IMR-90 (cell line): Measurements from ENCODE around the gene GALNT5. TPM values are rescaled to one million over a fixed set of nuclear protein-coding genes. Genes with fewer than 3 reads are reported as not detected.

Experiments used
- ATAC-seq: fragments of 200-7000 bp; cut with Tn5 transposase; 2 replicates; pipeline ENCODE4 v1.9.1; 2020; ENCODE audit warnings: low read depth, mild to moderate bottlenecking, moderate library complexity
- BruUV-seq: library from RNA; stranded (reverse); fragments of 400-500 nt; replicated peaks from 2 replicates; lab custom pipeline; 2021; lab: Mats Ljungman, UMichigan
- CTCF ChIA-PET: fragments of 300-600 bp; formaldehyde crosslinking; extraction: SDS; loops from one replicate; lab custom pipeline; 2021; ENCODE audit warnings: antibody characterized with exemption; lab: Yijun Ruan, JAX
- POLR2A ChIA-PET: fragments of 300-600 bp; sonication (Branson Sonifier 250); formaldehyde crosslinking; loops from one replicate; lab custom pipeline; 2022; ENCODE audit warnings: antibody characterized with exemption; ENCODE audit not compliant: unreplicated experiment; lab: Charles Lee
- DNase-seq: peaks from one replicate; pipeline ENCODE4 v3.0.0; 2013
- H2AFZ ChIP-seq: replicated peaks from 2 replicates; pipeline ENCODE3; 2013; ENCODE audit warnings: low read length, mild to moderate bottlenecking; ENCODE audit not compliant: poor library complexity
- H2AK5ac ChIP-seq: 2 replicates; pipeline ENCODE4 v1.6.1; 2013; ENCODE audit warnings: low read depth, low read length, inconsistent platforms
- H2AK9ac ChIP-seq: replicated peaks from 2 replicates; pipeline ENCODE3; 2013; ENCODE audit warnings: mild to moderate bottlenecking, low read depth, low read length, moderate library complexity; ENCODE audit not compliant: poor library complexity
- H2BK120ac ChIP-seq: 2 replicates; pipeline ENCODE4 v1.6.1; 2013; ENCODE audit warnings: low read depth, low read length, inconsistent platforms
- H2BK15ac ChIP-seq: 3 replicates; pipeline ENCODE4 v1.6.1; 2013; ENCODE audit warnings: low read depth, low read length, inconsistent platforms
- H2BK20ac ChIP-seq: 2 replicates; pipeline ENCODE4 v1.6.1; 2013; ENCODE audit warnings: low read depth, mild to moderate bottlenecking, inconsistent platforms, low read length, moderate library complexity
- H2BK5ac ChIP-seq: 2 replicates; pipeline ENCODE4 v1.6.1; 2013; ENCODE audit warnings: mild to moderate bottlenecking, low read depth, low read length, inconsistent platforms; ENCODE audit not compliant: poor library complexity, severe bottlenecking
- H3K14ac ChIP-seq: replicated peaks from 2 replicates; pipeline ENCODE4 v1.6.1; 2013; ENCODE audit warnings: low read depth, low read length, inconsistent platforms
- H3K18ac ChIP-seq: 2 replicates; pipeline ENCODE4 v1.6.1; 2013; ENCODE audit warnings: low read depth, low read length, control low read depth
- H3K23ac ChIP-seq: 2 replicates; pipeline ENCODE4 v1.6.1; 2013; ENCODE audit warnings: low read depth, low read length, inconsistent platforms
- H3K27ac ChIP-seq: 2 replicates; pipeline ENCODE4 v1.5.1; 2013; ENCODE audit warnings: mild to moderate bottlenecking, control low read depth, low read length; ENCODE audit not compliant: insufficient read depth
- H3K27me3 ChIP-seq: 2 replicates; pipeline ENCODE4 v1.6.1; 2013; ENCODE audit warnings: low read length; ENCODE audit not compliant: control insufficient read depth, insufficient read depth
- H3K36me3 ChIP-seq: 2 replicates; pipeline ENCODE4 v1.6.1; 2013; ENCODE audit warnings: low read length, mixed read lengths; ENCODE audit not compliant: control insufficient read depth, insufficient read depth
- H3K4ac ChIP-seq: 2 replicates; pipeline ENCODE4 v1.6.1; 2013; ENCODE audit warnings: low read depth, low read length, inconsistent platforms
- H3K4me1 ChIP-seq: 2 replicates; pipeline ENCODE4 v1.6.1; 2013; ENCODE audit warnings: low read length, mixed read lengths; ENCODE audit not compliant: control insufficient read depth, insufficient read depth
- H3K4me2 ChIP-seq: 2 replicates; pipeline ENCODE4 v1.6.1; 2013; ENCODE audit warnings: low read depth, mild to moderate bottlenecking, control low read depth, low read length, moderate library complexity
- H3K4me3 ChIP-seq: 2 replicates; pipeline ENCODE4 v1.5.1; 2013; ENCODE audit warnings: low read depth, mild to moderate bottlenecking, control low read depth, low read length, moderate library complexity; ENCODE audit not compliant: insufficient read depth
- H3K56ac ChIP-seq: 2 replicates; pipeline ENCODE4 v1.6.1; 2013; ENCODE audit warnings: low read length, inconsistent platforms; ENCODE audit not compliant: insufficient read depth; ENCODE audit errors: extremely low read depth
- H3K79me1 ChIP-seq, 2 experiments: 2 replicates each; pipeline ENCODE4 v1.6.1; 2013; ENCODE audit warnings: low read length in 2 of 2, inconsistent platforms in 1 of 2, low read depth in 1 of 2
- H3K9ac ChIP-seq: 2 replicates; pipeline ENCODE4 v1.6.1; 2013; ENCODE audit warnings: low read depth, low read length, control low read depth
- H3K9me1 ChIP-seq: 2 replicates; pipeline ENCODE4 v1.6.1; 2013; ENCODE audit warnings: low read length, inconsistent platforms; ENCODE audit not compliant: insufficient read depth
- H3K9me3 ChIP-seq: 2 replicates; pipeline ENCODE4 v1.6.1; 2013; ENCODE audit warnings: low read length; ENCODE audit not compliant: control insufficient read depth, insufficient read depth
- H4K20me1 ChIP-seq: 2 replicates; pipeline ENCODE4 v1.6.1; 2013; ENCODE audit warnings: low read length, inconsistent platforms; ENCODE audit not compliant: insufficient read depth
- H4K5ac ChIP-seq: 2 replicates; pipeline ENCODE4 v1.6.1; 2013; ENCODE audit warnings: mild to moderate bottlenecking, low read depth, low read length, control low read depth
- H4K8ac ChIP-seq, 2 experiments: 2 replicates each; pipeline ENCODE4 v1.6.1; 2013; ENCODE audit warnings: low read depth in 2 of 2, low read length in 2 of 2, control low read depth in 1 of 2, inconsistent platforms in 1 of 2
- H4K91ac ChIP-seq: 2 replicates; pipeline ENCODE4 v1.6.1; 2013; ENCODE audit warnings: low read depth, low read length, inconsistent platforms; ENCODE audit not compliant: insufficient read depth
- BHLHE40 ChIP-seq: fragments of 150-350 bp; IDR thresholded peaks from 2 replicates; pipeline ENCODE4 v1.6.1; 2016; ENCODE audit warnings: mild to moderate bottlenecking, low read depth, low read length
- CEBPB ChIP-seq: IDR thresholded peaks from 2 replicates; pipeline ENCODE4 v1.6.1; 2012; ENCODE audit warnings: low read depth, low read length, improper control_type of control experiment
- CHD1 ChIP-seq: IDR thresholded peaks from 2 replicates; pipeline ENCODE4 v1.6.1; 2012; ENCODE audit warnings: low read depth, low read length, improper control_type of control experiment
- CTCF ChIP-seq: conservative IDR thresholded peaks from 2 replicates; pipeline ENCODE4 v1.5.1; 2012; ENCODE audit warnings: mild to moderate bottlenecking, low read depth, low read length, improper control_type of control experiment
- ELK1 ChIP-seq: fragments of 150-350 bp; IDR thresholded peaks from 2 replicates; pipeline ENCODE4 v1.6.1; 2016; ENCODE audit warnings: low read depth, mild to moderate bottlenecking, low read length, moderate library complexity, borderline replicate concordance
- FOS ChIP-seq: fragments of 150-350 bp; IDR thresholded peaks from 2 replicates; pipeline ENCODE4 v1.6.1; 2016; ENCODE audit warnings: low read depth, low read length
- MAFK ChIP-seq: IDR thresholded peaks from 2 replicates; pipeline ENCODE4 v1.6.1; 2012; ENCODE audit warnings: low read depth, low read length, improper control_type of control experiment
- MAZ ChIP-seq: IDR thresholded peaks from 2 replicates; pipeline ENCODE4 v1.6.1; 2012; ENCODE audit warnings: low read depth, mild to moderate bottlenecking, low read length, improper control_type of control experiment, moderate library complexity, borderline replicate concordance
- MXI1 ChIP-seq: IDR thresholded peaks from 2 replicates; pipeline ENCODE4 v1.6.1; 2012; ENCODE audit warnings: low read depth, mild to moderate bottlenecking, low read length, moderate library complexity, borderline replicate concordance
- NFE2L2 ChIP-seq: fragments of 150-350 bp; IDR thresholded peaks from 2 replicates; pipeline ENCODE4 v1.6.1; 2016; ENCODE audit warnings: low read depth, mild to moderate bottlenecking, low read length
- POLR2A ChIP-seq: IDR thresholded peaks from 2 replicates; pipeline ENCODE4 v1.6.1; 2012; ENCODE audit warnings: mild to moderate bottlenecking, low read depth, low read length
- RAD21 ChIP-seq: IDR thresholded peaks from 2 replicates; pipeline ENCODE4 v1.6.1; 2012; ENCODE audit warnings: low read length, improper control_type of control experiment
- RCOR1 ChIP-seq: IDR thresholded peaks from 2 replicates; pipeline ENCODE4 v1.6.1; 2012; ENCODE audit warnings: mild to moderate bottlenecking, low read length, improper control_type of control experiment; ENCODE audit not compliant: insufficient replicate concordance
- RFX5 ChIP-seq: IDR thresholded peaks from 2 replicates; pipeline ENCODE4 v1.8.0; 2012; ENCODE audit warnings: low read depth, mild to moderate bottlenecking, low read length, moderate library complexity
- SMC3 ChIP-seq: fragments of 150-350 bp; IDR thresholded peaks from 2 replicates; pipeline ENCODE4 v1.6.1; 2016; ENCODE audit warnings: low read depth, mild to moderate bottlenecking, antibody characterized with exemption, low read length, moderate library complexity
- USF2 ChIP-seq: fragments of 150-350 bp; IDR thresholded peaks from 2 replicates; pipeline ENCODE4 v1.6.1; 2017; ENCODE audit warnings: mild to moderate bottlenecking, antibody characterized with exemption, low read length, low read depth
- WGBS, 2 experiments: methylation state at CpG; one replicate each; pipeline versions ENCODE4 v1.1.5 to v1.1.7; 2013; ENCODE audit warnings: missing lambda C conversion rate in 2 of 2; ENCODE audit not compliant: insufficient read length in 1 of 2; ENCODE audit errors: extremely low coverage in 2 of 2; 5-methylcytosine and 5-hydroxymethylcytosine counted together
- dilution Hi-C: fragments of 300-500 bp; cut with HindIII; formaldehyde crosslinking; loops from one replicate; pipeline ENCODE4 v1.14.3; 2018; ENCODE audit warnings: low sequenced_read_pairs; ENCODE audit not compliant: unreplicated experiment
- in situ Hi-C: fragments of 300-500 bp; cut with MboI; formaldehyde crosslinking; loops from 3 replicates; pipeline ENCODE4 v1.14.3; 2019; ENCODE audit warnings: low sequenced_read_pairs, inconsistent platforms, mixed read lengths
- intact Hi-C: fragments of 100-400 bp; cut with micrococcal nuclease; formaldehyde crosslinking; loops from 2 replicates; pipeline ENCODE4 v1.10.0; 2022
- polyA plus RNA-seq, 3 experiments: library from polyadenylated mRNA; depleted of rRNA; stranded (reverse); fragments of >200 nt; gene quantifications; 2 replicates each; pipeline ENCODE4 v1.2.3, GENCODE V29; 2012; ENCODE audit warnings: low replicate concordance in 1 of 3
- total RNA-seq: library from RNA; depleted of rRNA; stranded (reverse); fragments of >200 nt; gene quantifications from 2 replicates; pipeline ENCODE4 v1.2.3, GENCODE V29; 2012

The GALNT5 gene
- total and polyA plus RNA-seq, 2 of the 4 experiments (the other 2 are of a cell fraction), result 36.3 to 63.3 TPM

- TF ChIP-seq RCOR1, result no peak
- no peak for TF ChIP-seq CHD1
- TF ChIP-seq NFE2L2, result no peak
- TF ChIP-seq BHLHE40, result no peak
- TF ChIP-seq ELK1, result no peak
- no peak for TF ChIP-seq SMC3
- no peak for TF ChIP-seq MAFK
- TF ChIP-seq FOS, result no peak
- no peak for TF ChIP-seq MXI1
- TF ChIP-seq MAZ, result no peak
- TF ChIP-seq RAD21, result no peak
- no peak for TF ChIP-seq POLR2A
- TF ChIP-seq RFX5, result no peak
- no peak for TF ChIP-seq USF2
- TF ChIP-seq CTCF, result no peak
- no peak for TF ChIP-seq CEBPB
- dilution Hi-C loops, result no loop called here
- Histone ChIP-seq H2BK15ac (no peak overlapping the region), H3K56ac (no peak overlapping the region), H3K18ac (no peak overlapping the region), H2AK5ac (no peak overlapping the region), H4K91ac (no peak overlapping the region), H2BK20ac (no peak overlapping the region), H3K14ac (no peak overlapping the region), H3K4me1 (no peaks in the 10 kb centered on the region), H3K9me1 (no peaks in the 10 kb centered on the region), H3K4ac (no peak overlapping the region), H3K9ac (no peak overlapping the region), H2BK120ac (no peak overlapping the region), H3K4me2 (no peak overlapping the region), H3K79me1 (no peaks in the 10 kb centered on the region), H3K27me3 (no peaks in the 10 kb centered on the region), H2BK5ac (no peak overlapping the region), H3K9me3 (no peaks in the 10 kb centered on the region), H3K4me3 (no peak overlapping the region), H4K5ac (no peak overlapping the region), H4K20me1 (no peaks in the 10 kb centered on the region), H2AK9ac (no peak overlapping the region), H3K23ac (no peak overlapping the region), H3K27ac (no peak overlapping the region), H2AFZ (no peak overlapping the region), H4K8ac (no peak overlapping the region), H3K36me3 (no peaks in the 10 kb centered on the region)
- ChIA-PET POLR2A (no interaction called here), CTCF (no interaction called here)
- no TSS peak for BruUV-seq
- no peak for ATAC-seq
- no CpG with 5 or more reads among the region's 3 CpGs for WGBS, 2 experiments
- in situ Hi-C loops, result loop anchor here (25.0 kb wide), 1 partner anchor 1961 kb away; no protein-coding TSS in a partner anchor
- no peak for DNase-seq
- intact Hi-C loops, result no loop called here
These were observed 90.9 kb downstream of the GALNT5 start for GRCh38 chr2:157348291-157348921.
